HG03521 (cell line): Measurements from ENCODE around the gene GSDMA.

Experiments used
- ATAC-seq: cut with Tn5 transposase; IDR thresholded peaks from one replicate; pipeline ENCODE4 v1.9.1; 2021; ENCODE audit warnings: mild to moderate bottlenecking, moderate library complexity; ENCODE audit not compliant: unreplicated experiment

Gene GSDMA

GRCh38 chr17:40019140-40019991 is 56.6 kb downstream of the GSDMA start:
- ATAC-seq = no peak

DNA sequence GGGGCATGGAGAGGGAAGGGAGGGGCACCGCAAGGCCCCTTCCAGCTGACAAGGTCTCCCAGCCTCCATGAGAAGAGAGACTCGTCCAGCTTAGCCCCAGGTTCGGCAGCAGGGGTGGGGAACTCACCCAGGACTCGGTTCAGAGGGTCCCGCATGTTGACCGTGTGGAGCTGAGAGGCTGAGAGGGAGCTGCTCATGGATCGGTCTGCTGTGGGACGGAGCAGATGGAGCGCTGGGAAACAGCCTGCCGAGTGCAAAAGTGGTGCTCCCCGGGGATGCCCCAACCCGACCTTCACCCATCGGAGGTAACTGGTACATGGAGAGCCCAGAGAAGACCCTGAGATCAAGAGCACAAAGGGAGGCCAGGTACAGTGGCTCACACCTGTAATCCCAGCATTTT is 57.3 kb downstream of the GSDMA start:
- ATAC-seq = no peak

GRCh38 chr17:40021451-40021971 is 58.7 kb downstream of the GSDMA start:
- no peak for ATAC-seq

DNA sequence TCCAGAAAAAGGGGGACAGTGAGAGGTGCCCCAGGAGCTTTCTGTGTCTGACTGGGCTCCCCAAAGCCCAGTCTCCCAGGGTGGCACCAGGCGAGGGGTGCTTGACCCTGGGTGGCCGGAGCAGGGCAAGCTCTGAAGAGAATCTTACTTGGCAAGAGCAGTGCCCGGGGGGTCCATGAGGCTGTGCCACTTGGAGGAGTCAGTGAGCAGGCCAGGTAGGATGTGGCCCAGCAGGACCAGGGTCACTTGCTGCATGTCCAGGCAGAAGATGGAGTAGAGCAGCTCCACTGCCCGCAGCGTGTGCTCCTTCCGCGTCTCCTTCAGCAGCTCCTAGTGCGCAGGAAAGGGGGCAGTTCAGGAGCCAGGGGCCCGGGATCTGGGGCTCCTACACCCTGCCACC is 59.7 kb downstream of the GSDMA start:
- no peak for ATAC-seq

DNA sequence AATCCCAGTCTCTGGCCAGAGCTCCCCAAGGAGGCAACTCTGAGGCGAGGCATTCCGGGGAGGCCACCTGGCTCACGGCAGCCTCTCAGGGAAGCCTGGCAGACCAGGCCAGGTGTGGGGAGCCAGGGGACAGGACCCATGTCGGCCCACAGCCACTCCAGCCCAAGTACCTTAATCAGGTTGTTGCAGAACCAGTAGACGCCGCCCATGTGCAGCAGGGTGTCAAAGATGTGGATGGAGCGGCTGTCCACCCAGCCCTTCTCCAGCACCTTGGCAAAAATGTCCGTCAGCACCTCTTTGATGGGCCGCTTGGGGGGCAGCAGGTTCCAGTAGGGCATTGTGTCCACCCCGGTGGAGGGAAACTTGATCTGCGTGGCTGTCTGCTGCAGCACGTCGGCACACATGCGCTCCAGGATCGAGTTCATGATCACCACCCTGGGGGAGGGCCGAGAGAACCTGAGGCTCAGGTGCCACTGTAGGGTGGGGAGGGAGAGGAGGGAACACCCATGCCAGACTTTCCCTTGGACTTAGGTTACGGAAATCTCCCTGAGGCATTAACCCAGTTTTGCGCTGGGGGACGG is 60.2 kb downstream of the GSDMA start:
- no peak for ATAC-seq

DNA sequence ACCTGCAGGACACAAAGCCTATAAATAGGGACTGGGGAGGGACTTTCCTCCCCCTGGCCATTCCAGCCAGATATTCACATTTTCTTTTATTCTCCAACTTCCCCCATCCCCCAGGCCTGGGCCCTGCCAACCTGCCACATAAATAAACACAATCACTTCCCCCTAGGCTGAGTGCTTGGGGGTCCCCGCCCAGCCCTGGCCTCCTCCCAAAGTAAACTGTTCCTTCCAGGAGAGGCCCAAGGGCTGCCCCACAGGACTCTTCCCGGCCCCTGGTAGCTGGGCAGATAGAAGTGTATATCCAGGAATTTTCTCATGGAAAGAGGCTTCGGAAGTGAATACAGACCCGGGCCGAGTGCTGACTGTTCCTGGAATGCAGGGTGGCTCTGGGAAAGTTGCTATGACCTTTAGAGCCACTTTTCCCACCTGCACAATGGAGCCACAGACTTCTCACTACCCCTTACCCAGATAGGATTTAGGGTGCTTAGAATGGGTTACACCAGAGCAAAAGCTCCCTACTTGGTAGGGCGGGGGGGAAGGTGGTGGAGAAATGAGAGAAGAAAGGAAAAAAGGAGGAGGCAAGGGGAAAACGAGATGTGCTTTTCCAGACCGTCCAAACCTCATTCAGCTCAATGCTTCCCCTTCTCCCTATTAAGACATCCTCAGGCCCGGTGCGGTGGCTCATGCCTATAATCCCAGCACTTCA is 60.9 kb downstream of the GSDMA start:
- no peak for ATAC-seq

DNA sequence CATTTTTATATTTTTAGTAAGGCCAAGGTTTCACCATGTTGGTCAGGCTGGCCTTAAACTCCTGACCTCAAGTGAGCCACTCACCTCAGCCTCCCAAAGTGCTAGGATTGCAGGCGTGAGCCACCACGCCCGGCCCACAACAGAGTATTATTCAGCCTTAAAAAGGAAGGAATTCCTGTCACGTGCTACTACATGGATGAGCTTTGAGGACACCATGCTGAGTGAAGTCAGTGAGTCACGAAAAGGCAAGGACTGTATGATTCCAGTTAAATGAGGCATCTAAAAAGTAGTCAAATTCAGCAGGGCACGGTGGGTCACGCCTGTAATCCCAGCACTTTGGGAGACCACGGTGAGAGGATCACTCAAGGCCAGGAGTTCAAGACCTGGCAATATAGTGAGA is 62.1 kb downstream of the GSDMA start:
- no peak for ATAC-seq

- no peak for ATAC-seq
These were observed 62.8 kb downstream of the GSDMA start for GRCh38 chr17:40025559-40025958.

GRCh38 chr17:40025991-40026815 is 63.4 kb downstream of the GSDMA start:
- no peak for ATAC-seq

GRCh38 chr17:40026816-40027613 is 64.2 kb downstream of the GSDMA start:
- ATAC-seq = no peak
